HCT116 (cell line): ENCODE results near the gene APBB1IP. TPM values are rescaled to one million over a fixed set of nuclear protein-coding genes. Genes with fewer than 3 reads are reported as not detected.
A peak's percentile ranks its signal among the peaks of the same experiment; 100 is the strongest.

Experiments
- ATAC-seq: fragments of 200-7000 bp; cut with Tn5 transposase; 2 replicates; pipeline ENCODE4 v1.9.1; 2020; ENCODE audit warnings: mild to moderate bottlenecking, moderate library complexity
- BruUV-seq: library from RNA; stranded (reverse); fragments of 400-500 nt; replicated peaks from 2 replicates; lab custom pipeline; 2021; lab: Mats Ljungman, UMichigan
- CTCF ChIA-PET: fragments of 300-600 bp; sonication (Branson Sonifier 250); formaldehyde crosslinking; loops from one replicate; lab custom pipeline; 2021; ENCODE audit warnings: antibody characterized with exemption; lab: Charles Lee
- POLR2A ChIA-PET: fragments of 300-600, 350-600 bp; sonication (Branson Sonifier 250); formaldehyde crosslinking; loops from one replicate; lab custom pipeline; 2021; ENCODE audit warnings: antibody characterized with exemption; lab: Charles Lee
- RAD21 ChIA-PET, 2 experiments: fragments of 300-600 bp; sonication (Branson Sonifier 250); formaldehyde crosslinking; loops; one replicate each; lab custom pipeline; 2023; ENCODE audit warnings: low total read pairs in 2 of 2; ENCODE audit not compliant: uncharacterized antibody in 2 of 2, unreplicated experiment in 2 of 2, low non-redundant PET in 1 of 2; lab: Charles Lee
- DNase-seq: peaks from one replicate; pipeline ENCODE4 v3.0.0-alpha.2; 2010; ENCODE audit warnings: low read depth, low spot score
- H2AFZ ChIP-seq: fragments of 200-600 bp; shearing (Covaris generic), sonication (generic); 2 replicates; pipeline ENCODE4 v1.6.1; 2017; ENCODE audit warnings: low read depth, mixed run types, mixed read lengths, antibody characterized with exemption, low read length; ENCODE audit not compliant: poor library complexity, severe bottlenecking
- H3K27ac ChIP-seq: 2 replicates; pipeline ENCODE4 v1.5.1; 2012; ENCODE audit warnings: low read depth, low read length
- H3K27me3 ChIP-seq: fragments of 200-600 bp; sonication (generic); 2 replicates; pipeline ENCODE4 v1.6.1; 2016; ENCODE audit warnings: mixed run types, low read length, mixed read lengths; ENCODE audit not compliant: insufficient read depth
- H3K36me3 ChIP-seq, 2 experiments: fragments of 200-500 bp in 1 of 2; fragments of 200-600 bp in 1 of 2; sonication (Bioruptor generic) in 1 of 2; sonication (generic) in 1 of 2; 2 replicates each; pipeline versions ENCODE4 v1.5.1 to v1.6.1; 2014 to 2016; ENCODE audit warnings: low read length in 2 of 2, inconsistent platforms in 1 of 2, mixed read lengths in 1 of 2, mixed run types in 1 of 2; ENCODE audit not compliant: insufficient read depth in 2 of 2, control insufficient read depth in 1 of 2
- H3K4me1 ChIP-seq, 2 experiments: fragments of 200-600 bp in 1 of 2; sonication (generic) in 1 of 2; 2 replicates each; pipeline versions ENCODE4 v1.5.1 to v1.6.1; 2012 to 2017; ENCODE audit warnings: low read length in 2 of 2, inconsistent platforms in 1 of 2, mild to moderate bottlenecking in 1 of 2, mixed read lengths in 1 of 2, mixed run types in 1 of 2, moderate library complexity in 1 of 2; ENCODE audit not compliant: insufficient read depth in 2 of 2, control insufficient read depth in 1 of 2
- H3K4me2 ChIP-seq: fragments of 200-600 bp; sonication (generic); 2 replicates; pipeline ENCODE4 v1.6.1; 2017; ENCODE audit warnings: mixed run types, low read length, mixed read lengths
- H3K4me3 ChIP-seq, 2 experiments: fragments of 200-600 bp in 1 of 2; sonication (generic) in 1 of 2; replicated peaks in 1 of 2; 2 replicates each; pipeline ENCODE4 v1.5.1; 2011 to 2016; ENCODE audit warnings: low read length in 2 of 2, control low read depth in 1 of 2, low read depth in 1 of 2, mild to moderate bottlenecking in 1 of 2, mixed read lengths in 1 of 2, mixed run types in 1 of 2
- H3K79me2 ChIP-seq: fragments of 200-600 bp; sonication (generic); 2 replicates; pipeline ENCODE4 v1.6.1; 2017; ENCODE audit warnings: mild to moderate bottlenecking, mixed run types, low read length, moderate library complexity, mixed read lengths; ENCODE audit not compliant: insufficient read depth
- H3K9ac ChIP-seq: fragments of 200-600 bp; sonication (generic); 2 replicates; pipeline ENCODE4 v1.6.1; 2016; ENCODE audit warnings: low read length, mixed read lengths
- H3K9me2 ChIP-seq: fragments of 200-600 bp; sonication (generic), shearing (Covaris generic); 2 replicates; pipeline ENCODE4 v1.6.1; 2017; ENCODE audit warnings: mixed run types, mild to moderate bottlenecking, moderate library complexity; ENCODE audit not compliant: insufficient read depth
- H3K9me3 ChIP-seq, 2 experiments: fragments of 200-500 bp in 1 of 2; fragments of 200-600 bp in 1 of 2; sonication (Bioruptor generic) in 1 of 2; sonication (generic) in 1 of 2; 2 replicates each; pipeline ENCODE4 v1.6.1; 2014 to 2017; ENCODE audit warnings: low read length in 2 of 2, mixed read lengths in 2 of 2, inconsistent platforms in 1 of 2, low read depth in 1 of 2, mild to moderate bottlenecking in 1 of 2, mixed run types in 1 of 2, moderate library complexity in 1 of 2; ENCODE audit not compliant: control insufficient read depth in 1 of 2, insufficient read depth in 1 of 2
- H4K20me1 ChIP-seq: fragments of 200-600 bp; sonication (generic), shearing (Covaris generic); 2 replicates; pipeline ENCODE4 v1.6.1; 2017; ENCODE audit warnings: mixed run types, mild to moderate bottlenecking, moderate library complexity; ENCODE audit not compliant: insufficient read depth
- CBX3 ChIP-seq: IDR thresholded peaks from 2 replicates; pipeline ENCODE4 v1.6.1; 2012; ENCODE audit warnings: low read depth
- CTCF ChIP-seq, 3 experiments: fragments of 200-600 bp in 1 of 3; sonication (generic) in 1 of 3; IDR thresholded peaks in 2 of 3; conservative IDR thresholded peaks in 1 of 3; 2 replicates each; pipeline ENCODE4 v1.5.1; 2012 to 2017; ENCODE audit warnings: low read depth in 2 of 3, low read length in 2 of 3, antibody characterized with exemption in 1 of 3, borderline replicate concordance in 1 of 3, control low read depth in 1 of 3, mild to moderate bottlenecking in 1 of 3, mixed read lengths in 1 of 3, mixed run types in 1 of 3, moderate library complexity in 1 of 3; ENCODE audit not compliant: insufficient read depth in 1 of 3
- EZH2 ChIP-seq: fragments of 200-600 bp; sonication (generic); IDR thresholded peaks from 2 replicates; pipeline ENCODE4 v1.6.1; 2017; ENCODE audit warnings: antibody characterized with exemption, mixed run types
- EZH2phosphoT487 ChIP-seq: fragments of 200-600 bp; IDR thresholded peaks from 2 replicates; pipeline ENCODE4 v1.6.1; 2018; ENCODE audit warnings: antibody characterized with exemption, borderline replicate concordance
- JUND ChIP-seq: IDR thresholded peaks from 2 replicates; pipeline ENCODE4 v1.6.1; 2012
- MAX ChIP-seq: IDR thresholded peaks from 2 replicates; pipeline ENCODE4 v1.6.1; 2012
- RAD21 ChIP-seq: IDR thresholded peaks from 2 replicates; pipeline ENCODE4 v1.6.1; 2012; ENCODE audit warnings: low read depth, mild to moderate bottlenecking
- YY1 ChIP-seq: IDR thresholded peaks from 2 replicates; pipeline ENCODE4 v1.6.1; 2011; ENCODE audit warnings: low read length, low read depth, moderate library complexity, mild to moderate bottlenecking; ENCODE audit not compliant: insufficient replicate concordance; ENCODE audit errors: extremely low read depth
- ZNF274 ChIP-seq: fragments of 200-500 bp; sonication (Bioruptor generic); IDR thresholded peaks from 2 replicates; pipeline ENCODE4 v1.6.1; 2014; ENCODE audit warnings: mild to moderate bottlenecking, low read depth, low read length, inconsistent platforms
- intact Hi-C: fragments of 100-400 bp; cut with micrococcal nuclease; formaldehyde crosslinking; loops from 2 replicates; pipeline ENCODE4 v1.10.0; 2022
- total RNA-seq: library from RNA; stranded (reverse); gene quantifications from one replicate; pipeline ENCODE4 v1.2.1, GENCODE V29; 2021; ENCODE audit not compliant: unreplicated experiment

Gene APBB1IP
- total RNA-seq, 1 experiment from 2014 or later, result 0.27 TPM

- Histone ChIP-seq H3K4me3 (no peak overlapping the region), H3K27me3 (no peaks in the 10 kb centered on the region), H4K20me1 (no peaks in the 10 kb centered on the region), H3K9me3 (no peaks in the 10 kb centered on the region), H3K9me2 (no peaks in the 10 kb centered on the region), H3K79me2 (no peaks in the 10 kb centered on the region), H3K9ac (no peak overlapping the region), H3K4me1 (no peaks in the 10 kb centered on the region), H2AFZ (no peak overlapping the region), H3K27ac (no peak overlapping the region), H3K36me3 (no peaks in the 10 kb centered on the region), H3K4me2 (no peak overlapping the region)
- DNase-seq, result no peak
- BruUV-seq, result no TSS peak
- intact Hi-C loops, result no loop called here
- no peak for ATAC-seq
- ChIA-PET RAD21 (no interaction called here), CTCF (no interaction called here), POLR2A (no interaction called here)
- TF ChIP-seq CTCF (IDR thresholded peaks at IDR 0.05 in 2 of 3, conservative IDR thresholded peaks at IDR 0.05 in 1 of 3; ENCODE audit: borderline replicate concordance in 1 of 3, insufficient read depth in 1 of 3, low read depth in 2 of 3, low read length in 2 of 3) (no peak), YY1 (no peak)
Observed at GRCh38 chr10:26528715-26529393, 90.7 kb downstream of the APBB1IP start.

GRCh38 chr10:26534384-26534783 lies 96.2 kb downstream of the APBB1IP start:
- no peaks in the 10 kb centered on the region for H3K27me3 ChIP-seq
- H3K9ac ChIP-seq, result no peak overlapping the region
- RAD21 ChIA-PET, result interaction anchor here in 1 of 2 experiments (0.7 kb wide), 1 partner anchor 68 kb away, joined by 3 read pairs; no protein-coding TSS in a partner anchor
- intact Hi-C loops, result no loop called here
- DNase-seq (peak; percentile 37), ATAC-seq (peak; percentile 93)
- H3K4me1 ChIP-seq, result peaks cover 0 to 3% of the 10 kb centered on the region in 2 experiments; a peak in 1 of 4 replicates
- H4K20me1 ChIP-seq, result no peaks in the 10 kb centered on the region
- peak overlapping the region; percentile 86 for H2AFZ ChIP-seq
- H3K79me2 ChIP-seq, result no peaks in the 10 kb centered on the region
- no TSS peak for BruUV-seq
- no peaks in the 10 kb centered on the region for H3K9me2 ChIP-seq
- TF ChIP-seq ZNF274 (no peak), CTCF (IDR thresholded peaks at IDR 0.05 in 2 of 3, conservative IDR thresholded peaks at IDR 0.05 in 1 of 3; ENCODE audit: borderline replicate concordance in 1 of 3, insufficient read depth in 1 of 3, low read depth in 2 of 3, low read length in 2 of 3) (peak; percentile 8 to 72 (median 71); a peak in 4 of 6 replicates), JUND (no peak), MAX (no peak), CBX3 (no peak), EZH2 (no peak), RAD21 (peak; percentile 25; the same call in 1 of the 2 replicates), EZH2phosphoT487 (no peak)
- H3K36me3 ChIP-seq, result no peaks in the 10 kb centered on the region
- H3K4me2 ChIP-seq, result peak overlapping the region; percentile 36; the same call in 1 of the 2 replicates
- POLR2A ChIA-PET, result no interaction called here
- H3K27ac ChIP-seq, result no peak overlapping the region
- CTCF ChIA-PET, result interaction anchor here (0.6 to 1.7 kb wide), 9 partner anchors 9 to 659 kb away, joined by 3 to 13 read pairs (median 5); no protein-coding TSS in a partner anchor
- H3K9me3 ChIP-seq, result no peaks in the 10 kb centered on the region
- no peak overlapping the region for H3K4me3 ChIP-seq
